A172 (cell line): ENCODE results near the gene ADGRD1. TPM values are rescaled to one million over a fixed set of nuclear protein-coding genes. Genes with fewer than 3 reads are reported as not detected.
A peak's percentile ranks its signal among the peaks of the same experiment; 100 is the strongest.
"Not testable (repeated sequence)": the region's sequence is repeated elsewhere in the genome, so short reads cannot be mapped to it uniquely, and the experiment has no call there.

Experiments used
- DNase-seq: peaks from one replicate; pipeline ENCODE4 v3.0.0-alpha.2; 2015; ENCODE audit warnings: low spot score
- total RNA-seq: library from RNA; depleted of rRNA; stranded (reverse); fragments of >200 nt; shearing (Covaris generic); gene quantifications from 2 replicates; pipeline ENCODE4 v1.2.3, GENCODE V29; 2014

Gene ADGRD1
- total RNA-seq, 1 experiment from 2014 or later, result 0.52 TPM

DNA sequence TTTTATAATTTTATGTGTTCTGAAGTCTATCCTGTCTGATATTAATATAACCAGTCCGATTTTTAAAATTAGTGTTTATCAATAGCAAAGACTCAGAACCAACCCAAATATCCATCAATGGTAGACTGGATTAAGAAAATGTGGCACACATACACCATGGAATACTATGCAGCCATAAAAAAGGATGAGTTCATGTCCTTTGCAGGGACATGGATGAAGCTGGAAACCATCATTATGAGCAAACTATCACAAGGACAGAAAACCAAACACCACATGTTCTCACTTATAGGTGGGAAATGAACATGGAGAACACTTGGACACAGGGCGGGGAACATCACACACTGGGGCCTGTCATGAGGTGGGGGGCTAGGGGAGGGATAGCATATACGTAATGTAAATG is 16.2 kb upstream of the ADGRD1 start:
- DNase-seq, result not testable (repeated sequence)

DNA sequence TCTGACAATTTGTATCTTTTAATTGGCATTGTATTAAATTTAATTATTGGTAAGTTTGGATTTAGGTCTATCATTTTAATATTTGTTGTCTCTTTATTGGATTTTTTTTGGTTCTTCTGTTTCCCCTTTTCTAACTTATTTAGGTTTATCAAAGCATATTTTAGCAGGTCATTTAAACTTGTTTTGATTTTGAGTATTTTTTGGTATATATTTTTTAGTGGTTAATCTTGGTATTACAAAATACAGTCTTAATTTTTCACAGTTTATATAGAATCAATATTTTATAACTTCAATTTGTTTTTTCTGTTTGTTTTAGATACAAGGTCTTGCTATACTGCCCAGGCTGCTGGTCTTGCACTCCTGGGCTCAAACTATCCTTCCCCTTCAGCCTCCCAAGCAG is 15.5 kb upstream of the ADGRD1 start:
- no peak for DNase-seq

GRCh38 chr12:130944878-130945277 is 8.8 kb upstream of the ADGRD1 start:
- no peak for DNase-seq

DNA sequence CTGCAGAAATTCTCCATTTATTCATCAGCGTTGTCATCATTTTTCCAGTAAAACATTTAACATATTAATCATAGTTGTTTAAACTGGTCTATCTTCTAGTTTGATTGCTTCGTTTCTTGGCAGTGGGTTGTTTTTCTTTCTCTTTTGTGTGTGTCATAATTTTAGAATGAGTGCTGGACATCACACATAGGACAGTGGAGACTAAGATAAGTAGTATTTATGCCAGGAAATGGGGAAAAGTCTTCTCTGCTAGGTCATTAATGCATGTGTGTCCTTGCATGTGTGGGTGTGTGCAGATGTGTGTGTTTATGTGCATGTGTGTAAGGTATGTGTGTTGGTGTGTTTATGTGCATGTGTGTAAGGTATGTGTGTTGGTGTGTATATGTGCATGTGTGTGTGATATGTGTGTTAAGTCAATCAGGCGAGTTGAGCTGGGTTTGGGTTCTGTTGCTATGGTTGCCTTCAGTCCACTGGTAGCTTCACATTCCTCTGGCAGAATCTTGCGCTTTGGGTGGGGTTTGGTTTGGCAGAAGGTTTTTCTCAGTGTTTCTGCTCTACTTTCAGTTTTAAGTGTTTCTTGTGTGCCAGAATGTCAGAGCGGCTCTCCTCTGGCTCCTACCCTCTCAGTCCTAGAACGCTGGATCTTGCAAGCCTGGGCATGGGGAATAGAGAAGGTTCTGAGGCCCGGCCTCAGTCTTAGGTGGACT is 7.8 kb upstream of the ADGRD1 start:
- DNase-seq, result no peak

- no peak for DNase-seq
Observed at GRCh38 chr12:130947028-130947613, 6.6 kb upstream of the ADGRD1 start.

GRCh38 chr12:130948136-130948535 is 5.6 kb upstream of the ADGRD1 start:
- peak; percentile 58 for DNase-seq

- DNase-seq, result no peak
Observed at GRCh38 chr12:130948751-130949150, 5.0 kb upstream of the ADGRD1 start.

DNA sequence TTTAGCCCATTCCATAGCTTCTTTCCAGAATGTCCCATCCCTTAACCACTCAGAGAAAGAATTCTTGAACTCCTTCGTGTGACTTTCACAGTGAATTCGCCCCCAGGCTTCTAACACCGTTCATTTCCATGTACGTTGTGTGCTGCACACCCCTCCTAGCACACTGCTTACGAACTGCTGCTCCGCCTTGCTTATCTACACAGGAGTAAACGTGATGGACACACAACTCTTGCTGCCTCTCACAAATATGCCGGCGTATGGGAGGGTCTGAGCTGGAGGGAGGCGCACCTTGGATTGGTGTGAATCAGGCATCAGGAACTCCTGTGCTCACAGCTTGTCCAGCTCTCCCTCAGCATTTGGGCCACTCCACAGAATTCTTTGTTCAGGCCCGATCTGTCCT is 3.9 kb upstream of the ADGRD1 start:
- no peak for DNase-seq

- DNase-seq, result no peak
Observed at GRCh38 chr12:130951636-130952035, 2.1 kb upstream of the ADGRD1 start.

GRCh38 chr12:130952171-130952954 is 1.3 kb upstream of the ADGRD1 start:
- DNase-seq, result no peak

DNA sequence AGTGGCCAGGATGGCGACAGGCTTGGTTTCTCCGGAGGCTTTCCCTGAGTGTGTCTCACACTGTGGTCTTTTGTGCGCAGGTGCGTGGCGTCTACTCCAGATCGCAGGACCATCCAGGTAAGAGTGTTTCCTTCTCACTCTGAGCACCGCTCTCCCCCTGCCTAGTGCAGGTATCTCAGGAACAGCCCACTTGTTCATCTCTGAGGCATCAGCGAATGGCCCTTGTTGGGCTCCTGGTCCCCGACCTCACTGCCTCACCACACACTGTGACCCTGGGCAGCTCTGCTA is 781 bp downstream of the ADGRD1 start:
- no peak for DNase-seq

- DNase-seq, result no peak
Observed at GRCh38 chr12:130955238-130955816, 1.6 kb downstream of the ADGRD1 start.

- DNase-seq, result no peak
Observed at GRCh38 chr12:130956009-130956408, 2.3 kb downstream of the ADGRD1 start.

DNA sequence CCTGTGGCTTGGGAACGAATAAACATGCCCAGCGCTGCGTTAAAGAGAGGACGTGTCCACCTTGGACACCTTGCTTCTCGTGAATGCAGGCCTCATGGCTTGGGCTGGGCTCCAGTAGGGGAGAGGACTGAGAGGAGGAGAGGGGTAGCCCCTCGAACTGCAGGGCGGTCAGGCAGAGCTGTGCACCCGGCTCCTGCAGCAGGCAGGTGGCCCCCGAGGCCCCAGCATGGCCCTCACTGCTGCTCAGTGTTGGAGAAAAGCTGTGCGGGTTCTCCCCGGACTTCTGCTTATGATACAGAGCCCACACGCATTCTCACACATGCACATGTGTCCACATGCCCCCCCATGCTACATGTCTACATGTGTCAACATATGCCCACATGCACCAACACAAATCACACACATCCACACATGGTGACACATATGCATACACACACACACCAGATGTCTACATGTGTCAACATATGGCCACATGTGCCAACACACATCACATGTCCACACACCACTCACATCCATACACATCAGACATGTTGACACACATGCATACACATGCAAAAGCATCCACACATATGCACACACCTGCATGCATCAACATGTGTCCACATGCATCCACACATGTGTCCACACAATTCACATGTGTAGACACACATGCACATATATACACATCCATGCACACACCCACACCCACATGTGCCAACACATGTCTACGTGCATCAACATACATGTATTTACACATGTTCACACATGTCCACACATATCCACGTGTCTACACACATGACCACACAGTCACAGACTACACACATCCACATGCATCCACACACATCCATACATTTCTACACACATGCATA is 3.0 kb downstream of the ADGRD1 start:
- DNase-seq, result no peak

GRCh38 chr12:130957304-130957621 is 3.6 kb downstream of the ADGRD1 start:
- DNase-seq, result no peak

GRCh38 chr12:130958557-130959140 is 4.9 kb downstream of the ADGRD1 start:
- no peak for DNase-seq

DNA sequence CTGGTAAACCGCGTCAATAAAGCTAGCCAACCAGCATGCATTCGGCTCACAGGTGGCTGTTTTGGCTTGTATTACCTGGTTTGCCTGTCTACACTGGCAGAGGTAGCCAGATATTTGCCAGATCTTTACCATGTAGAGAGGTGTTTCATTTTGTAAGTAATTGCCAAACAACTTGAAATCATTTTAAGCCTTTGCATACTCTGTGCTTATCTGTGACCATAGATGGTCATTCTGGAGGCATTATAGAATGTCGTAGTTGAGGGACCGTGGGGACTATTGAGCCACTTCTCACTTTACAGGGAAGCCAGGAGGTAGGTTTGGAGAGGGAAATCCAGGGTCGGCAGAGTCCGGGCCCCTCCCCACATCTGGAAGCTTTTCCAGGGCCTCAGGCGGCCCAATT is 5.9 kb downstream of the ADGRD1 start:
- DNase-seq, result no peak

DNA sequence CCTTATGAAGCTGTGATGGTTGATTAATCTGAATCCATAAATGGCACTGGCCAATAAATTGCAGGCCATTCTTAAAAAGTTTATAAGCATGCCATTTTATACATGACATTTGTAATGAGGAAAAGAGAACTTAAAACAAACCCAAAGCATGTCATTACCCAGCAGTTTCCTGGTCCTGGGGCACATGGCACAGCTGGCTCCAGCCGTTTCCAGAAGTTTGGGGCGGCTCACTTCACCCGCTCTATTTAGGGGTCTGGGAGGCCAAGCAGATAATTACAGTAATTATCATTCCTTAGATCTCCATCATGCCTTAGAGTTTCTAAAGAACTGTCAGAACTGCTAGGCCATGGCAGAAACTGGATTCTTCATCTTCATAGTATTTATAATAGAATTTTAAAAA is 6.4 kb downstream of the ADGRD1 start:
- DNase-seq, result no peak

GRCh38 chr12:130960787-130961186 is 7.1 kb downstream of the ADGRD1 start:
- DNase-seq, result no peak

DNA sequence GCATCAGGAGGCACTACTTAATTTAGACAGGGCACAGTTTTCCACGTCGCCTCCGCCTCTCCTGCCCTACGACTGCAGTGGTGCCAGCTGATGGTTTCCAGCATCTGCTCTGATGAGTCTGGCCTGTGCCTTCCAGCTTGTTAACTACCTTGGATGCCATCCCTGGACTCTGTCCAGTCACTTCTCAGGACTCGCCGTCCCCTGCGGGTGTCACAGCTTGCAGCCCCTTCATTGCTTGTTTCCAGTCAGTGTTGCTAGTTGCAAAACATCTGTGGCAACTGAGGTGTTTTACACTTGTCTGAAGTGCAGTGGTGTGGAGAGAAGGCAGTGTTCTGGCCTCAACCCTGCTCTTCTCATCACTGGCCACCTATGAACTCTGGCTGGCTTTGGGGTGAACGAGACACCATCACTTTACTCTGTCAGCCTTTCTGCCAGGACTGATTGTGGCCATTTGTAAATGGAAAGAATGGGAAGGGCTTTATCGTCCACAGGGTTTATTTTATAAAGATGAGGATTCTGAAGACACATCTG is 8.3 kb downstream of the ADGRD1 start:
- DNase-seq, result no peak

DNA sequence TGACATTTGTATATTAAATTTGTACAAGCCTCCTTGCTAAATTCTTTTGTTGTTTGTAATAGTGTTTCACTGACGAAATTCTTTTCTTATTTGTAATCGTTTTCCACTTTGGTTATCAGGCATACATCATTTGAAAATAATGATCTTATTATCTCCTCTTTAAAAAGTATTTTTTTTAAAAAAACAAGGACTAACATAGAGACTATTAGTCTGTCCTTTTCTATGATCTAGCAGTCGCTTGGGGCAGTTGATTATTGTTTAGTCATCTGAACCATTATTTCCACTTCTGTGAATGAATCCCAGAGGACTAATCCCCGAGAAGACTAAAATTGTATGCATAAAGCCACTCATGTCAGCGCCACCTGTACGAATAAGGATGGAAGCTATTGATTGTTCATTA is 11.5 kb downstream of the ADGRD1 start:
- DNase-seq, result no peak
